GM12878 (cell line): ENCODE results near the gene SMARCD3.

Experiments used
- ATF3 ChIP-seq: IDR thresholded peaks from 2 replicates; pipeline ENCODE4 v1.6.1; 2011; ENCODE audit warnings: low read depth, mild to moderate bottlenecking, low read length, moderate library complexity, borderline replicate concordance; ENCODE audit errors: extremely low read depth
- CEBPB ChIP-seq, 2 experiments: fragments of 150-350 bp in 1 of 2; IDR thresholded peaks; 2 replicates each; pipeline ENCODE4 v1.6.1; 2012 to 2014; ENCODE audit warnings: low read depth in 2 of 2, low read length in 2 of 2, borderline replicate concordance in 1 of 2, inconsistent platforms in 1 of 2
- CREB1 ChIP-seq: IDR thresholded peaks from 2 replicates; pipeline ENCODE4 v1.6.1; 2012; ENCODE audit warnings: low read depth, mild to moderate bottlenecking, inconsistent platforms
- EGR1 ChIP-seq, 2 experiments: IDR thresholded peaks; 1 replicate in 1 of 2; 2 replicates in 1 of 2; pipeline ENCODE4 v1.6.1; 2011 to 2012; ENCODE audit warnings: low read depth in 2 of 2, low read length in 2 of 2, borderline replicate concordance in 1 of 2, mild to moderate bottlenecking in 1 of 2, moderate library complexity in 1 of 2
- EP300 ChIP-seq, 2 experiments: fragments of 150-350 bp in 1 of 2; IDR thresholded peaks; 2 replicates each; pipeline ENCODE4 v1.6.1; 2011 to 2012; ENCODE audit warnings: low read depth in 2 of 2, low read length in 2 of 2, borderline replicate concordance in 1 of 2, improper control_type of control experiment in 1 of 2, inconsistent platforms in 1 of 2; ENCODE audit not compliant: control insufficient read depth in 1 of 2
- ETV6 ChIP-seq, 2 experiments: fragments of 450-650 bp in 1 of 2; IDR thresholded peaks in 1 of 2; conservative IDR thresholded peaks in 1 of 2; 2 replicates each; pipeline ENCODE4 v1.6.1; 2014; ENCODE audit warnings: antibody characterized with exemption in 1 of 2, borderline replicate concordance in 1 of 2, low read depth in 1 of 2, mild to moderate bottlenecking in 1 of 2, moderate library complexity in 1 of 2
- NR2C2 ChIP-seq: IDR thresholded peaks from 2 replicates; pipeline ENCODE4 v1.6.1; 2011; ENCODE audit warnings: borderline replicate concordance, low read depth; ENCODE audit not compliant: control insufficient read depth, insufficient read length
- POLR2A ChIP-seq: IDR thresholded peaks from 2 replicates; pipeline ENCODE4 v1.6.1; 2011; ENCODE audit warnings: low read depth, mild to moderate bottlenecking, low read length
- SIN3A ChIP-seq: IDR thresholded peaks from 2 replicates; pipeline ENCODE4 v1.6.1; 2012; ENCODE audit warnings: low read depth, low read length, improper control_type of control experiment
- YY1 ChIP-seq: IDR thresholded peaks from 2 replicates; pipeline ENCODE4 v1.6.1; 2011; ENCODE audit warnings: low read depth, mild to moderate bottlenecking, low read length
- ZZZ3 ChIP-seq: IDR thresholded peaks from 2 replicates; pipeline ENCODE4 v1.6.1; 2011; ENCODE audit warnings: low read depth; ENCODE audit not compliant: control insufficient read depth, insufficient read length
- TF ChIP-seq, protein P1 (sequence below), 3 experiments: IDR thresholded peaks in 2 of 3; conservative IDR thresholded peaks in 1 of 3; 2 replicates each; pipeline ENCODE4 v1.5.1; 2011; ENCODE audit warnings: low read depth in 3 of 3, low read length in 3 of 3, mild to moderate bottlenecking in 3 of 3, control low read depth in 2 of 3, moderate library complexity in 2 of 3, inconsistent platforms in 1 of 3, mixed read lengths in 1 of 3; ENCODE audit not compliant: control insufficient read depth in 2 of 3, insufficient read depth in 1 of 3; ENCODE audit errors: extremely low read depth in 1 of 3

- TF ChIP-seq, protein P1, sequence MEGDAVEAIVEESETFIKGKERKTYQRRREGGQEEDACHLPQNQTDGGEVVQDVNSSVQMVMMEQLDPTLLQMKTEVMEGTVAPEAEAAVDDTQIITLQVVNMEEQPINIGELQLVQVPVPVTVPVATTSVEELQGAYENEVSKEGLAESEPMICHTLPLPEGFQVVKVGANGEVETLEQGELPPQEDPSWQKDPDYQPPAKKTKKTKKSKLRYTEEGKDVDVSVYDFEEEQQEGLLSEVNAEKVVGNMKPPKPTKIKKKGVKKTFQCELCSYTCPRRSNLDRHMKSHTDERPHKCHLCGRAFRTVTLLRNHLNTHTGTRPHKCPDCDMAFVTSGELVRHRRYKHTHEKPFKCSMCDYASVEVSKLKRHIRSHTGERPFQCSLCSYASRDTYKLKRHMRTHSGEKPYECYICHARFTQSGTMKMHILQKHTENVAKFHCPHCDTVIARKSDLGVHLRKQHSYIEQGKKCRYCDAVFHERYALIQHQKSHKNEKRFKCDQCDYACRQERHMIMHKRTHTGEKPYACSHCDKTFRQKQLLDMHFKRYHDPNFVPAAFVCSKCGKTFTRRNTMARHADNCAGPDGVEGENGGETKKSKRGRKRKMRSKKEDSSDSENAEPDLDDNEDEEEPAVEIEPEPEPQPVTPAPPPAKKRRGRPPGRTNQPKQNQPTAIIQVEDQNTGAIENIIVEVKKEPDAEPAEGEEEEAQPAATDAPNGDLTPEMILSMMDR (IDR thresholded peaks at IDR 0.05 in 2 of 3, conservative IDR thresholded peaks at IDR 0.05 in 1 of 3; ENCODE audit: control insufficient read depth in 2 of 3, extremely low read depth in 1 of 3, insufficient read depth in 1 of 3, low read depth in 3 of 3, low read length in 3 of 3): no peak
- TF ChIP-seq EGR1 (IDR thresholded peaks at IDR 0.05; ENCODE audit: borderline replicate concordance in 1 of 2, low read depth in 2 of 2, low read length in 2 of 2) (no peak), ETV6 (conservative IDR thresholded peaks at IDR 0.05 in 1 of 2, IDR thresholded peaks at IDR 0.05 in 1 of 2; ENCODE audit: borderline replicate concordance in 1 of 2, low read depth in 1 of 2) (no peak), EP300 (IDR thresholded peaks at IDR 0.05; ENCODE audit: borderline replicate concordance in 1 of 2, control insufficient read depth in 1 of 2, low read depth in 2 of 2, low read length in 2 of 2) (no peak), YY1 (no peak), ATF3 (no peak), SIN3A (no peak), NR2C2 (no peak), CREB1 (no peak), CEBPB (IDR thresholded peaks at IDR 0.05; ENCODE audit: borderline replicate concordance in 1 of 2, low read depth in 2 of 2, low read length in 2 of 2) (no peak), POLR2A (no peak), ZZZ3 (no peak)
These were observed 38.9 kb downstream of the SMARCD3 start for GRCh38 chr7:151209588-151209987.
